WTC11 (cell line): ENCODE results near the gene DNAJC5G. TPM values are rescaled to one million over a fixed set of nuclear protein-coding genes. Genes with fewer than 3 reads are reported as not detected.

Experiments used
- ATAC-seq: fragments of 200-7000 bp; cut with Tn5 transposase; 2 replicates; pipeline ENCODE4 v1.10.0; 2021; ENCODE audit warnings: mild to moderate bottlenecking, moderate library complexity
- CTCF ChIA-PET: fragments of 300-600 bp; sonication (Branson Sonifier 250); formaldehyde crosslinking; loops from one replicate; lab custom pipeline; 2021; ENCODE audit warnings: antibody characterized with exemption; lab: Charles Lee
- POLR2A ChIA-PET: fragments of 350-600 bp; sonication (Branson Sonifier 250); formaldehyde crosslinking; loops from one replicate; lab custom pipeline; 2021; ENCODE audit warnings: antibody characterized with exemption; lab: Charles Lee
- DNase-seq: peaks from one replicate; pipeline ENCODE4 v3.0.0; 2021; ENCODE audit warnings: low spot score
- H3K27ac Mint-ChIP-seq: 2 replicates; pipeline ENCODE4 v1.8.0; 2021; ENCODE audit warnings: mixed read lengths
- H3K27me3 Mint-ChIP-seq: 2 replicates; pipeline ENCODE4 v1.8.0; 2021; ENCODE audit warnings: low read depth, mild to moderate bottlenecking, moderate library complexity, mixed read lengths
- H3K36me3 Mint-ChIP-seq: 2 replicates; pipeline ENCODE4 v1.8.0; 2021; ENCODE audit warnings: mixed read lengths
- H3K4me1 Mint-ChIP-seq: 2 replicates; pipeline ENCODE4 v1.8.0; 2022; ENCODE audit warnings: mixed read lengths
- H3K4me3 Mint-ChIP-seq: 2 replicates; pipeline ENCODE4 v1.8.0; 2021; ENCODE audit warnings: mild to moderate bottlenecking, moderate library complexity, mixed read lengths
- H3K9me3 Mint-ChIP-seq: 2 replicates; pipeline ENCODE4 v1.8.0; 2021; ENCODE audit warnings: mixed read lengths
- E2F4 ChIP-seq: sonication (generic); formaldehyde crosslinking; IDR thresholded peaks from 2 replicates; pipeline ENCODE4 v1.8.1; 2022; ENCODE audit warnings: low read depth, mild to moderate bottlenecking, moderate library complexity, missing genetic modification reagents, borderline replicate concordance
- EMX1 ChIP-seq: fragments of 250-450 bp; sonication (Bioruptor Pico); IDR thresholded peaks from 2 replicates; pipeline ENCODE4 v1.8.0; 2021; ENCODE audit warnings: mild to moderate bottlenecking
- ERG ChIP-seq: fragments of 250-450 bp; sonication (Bioruptor Pico); IDR thresholded peaks from 2 replicates; pipeline ENCODE4 v1.8.0; 2021; ENCODE audit warnings: mild to moderate bottlenecking
- ESRRA ChIP-seq: sonication (generic); formaldehyde crosslinking; IDR thresholded peaks from 2 replicates; pipeline ENCODE4 v1.8.1; 2022; ENCODE audit warnings: mild to moderate bottlenecking, missing genetic modification reagents, borderline replicate concordance
- JUN ChIP-seq: sonication (generic); formaldehyde crosslinking; IDR thresholded peaks from 2 replicates; pipeline ENCODE4 v1.8.0; 2023; ENCODE audit warnings: mild to moderate bottlenecking, missing genetic modification reagents
- KAT7 ChIP-seq: sonication (generic); formaldehyde crosslinking; IDR thresholded peaks from 2 replicates; pipeline ENCODE4 v1.8.1; 2023; ENCODE audit warnings: missing genetic modification reagents, mild to moderate bottlenecking, borderline replicate concordance
- NFATC4 ChIP-seq: fragments of 250-450 bp; sonication (Bioruptor Pico); IDR thresholded peaks from 2 replicates; pipeline ENCODE4 v1.9.0; 2021; ENCODE audit warnings: mild to moderate bottlenecking
- NR3C1 ChIP-seq: sonication (generic); formaldehyde crosslinking; conservative IDR thresholded peaks from 2 replicates; pipeline ENCODE4 v1.8.1; 2023; ENCODE audit warnings: low read depth, mild to moderate bottlenecking, missing genetic modification reagents
- SMAD3 ChIP-seq: sonication (generic); formaldehyde crosslinking; IDR thresholded peaks from 2 replicates; pipeline ENCODE4 v1.8.0; 2022; ENCODE audit warnings: missing genetic modification reagents, mild to moderate bottlenecking, borderline replicate concordance
- ZBTB43 ChIP-seq: sonication (generic); formaldehyde crosslinking; IDR thresholded peaks from 2 replicates; pipeline ENCODE4 v1.8.1; 2023; ENCODE audit warnings: mild to moderate bottlenecking, missing genetic modification reagents
- ZNF121 ChIP-seq: sonication (generic); formaldehyde crosslinking; IDR thresholded peaks from 2 replicates; pipeline ENCODE4 v1.8.0; 2023; ENCODE audit warnings: missing genetic modification reagents
- ZNF232 ChIP-seq: sonication (generic); formaldehyde crosslinking; IDR thresholded peaks from 2 replicates; pipeline ENCODE4 v1.8.0; 2022; ENCODE audit warnings: mild to moderate bottlenecking, missing genetic modification reagents
- ZNF423 ChIP-seq: fragments of 250-450 bp; sonication (Bioruptor Pico); IDR thresholded peaks from 2 replicates; pipeline ENCODE4 v2.1.2; 2022; ENCODE audit warnings: mild to moderate bottlenecking, moderate library complexity
- total RNA-seq: library from RNA; stranded (reverse); gene quantifications from 3 replicates; pipeline ENCODE4 v1.2.3, GENCODE V29; 2021
- TF ChIP-seq, protein P1 (sequence below): fragments of 250-450 bp; sonication (Bioruptor Pico); IDR thresholded peaks from 2 replicates; pipeline ENCODE4 v1.9.0; 2021; ENCODE audit warnings: mild to moderate bottlenecking
- TF ChIP-seq, protein P2 (sequence below): sonication (generic); formaldehyde crosslinking; IDR thresholded peaks from 2 replicates; pipeline ENCODE4 v1.8.1; 2023; ENCODE audit warnings: mild to moderate bottlenecking, moderate library complexity, missing genetic modification reagents
- TF ChIP-seq, protein P3 (sequence below): sonication (generic); formaldehyde crosslinking; IDR thresholded peaks from 2 replicates; pipeline ENCODE4 v1.8.0; 2023; ENCODE audit warnings: missing genetic modification reagents, mild to moderate bottlenecking, borderline replicate concordance

The DNAJC5G gene
- total RNA-seq, 1 experiment from 2014 or later, result 0.44 TPM

DNA sequence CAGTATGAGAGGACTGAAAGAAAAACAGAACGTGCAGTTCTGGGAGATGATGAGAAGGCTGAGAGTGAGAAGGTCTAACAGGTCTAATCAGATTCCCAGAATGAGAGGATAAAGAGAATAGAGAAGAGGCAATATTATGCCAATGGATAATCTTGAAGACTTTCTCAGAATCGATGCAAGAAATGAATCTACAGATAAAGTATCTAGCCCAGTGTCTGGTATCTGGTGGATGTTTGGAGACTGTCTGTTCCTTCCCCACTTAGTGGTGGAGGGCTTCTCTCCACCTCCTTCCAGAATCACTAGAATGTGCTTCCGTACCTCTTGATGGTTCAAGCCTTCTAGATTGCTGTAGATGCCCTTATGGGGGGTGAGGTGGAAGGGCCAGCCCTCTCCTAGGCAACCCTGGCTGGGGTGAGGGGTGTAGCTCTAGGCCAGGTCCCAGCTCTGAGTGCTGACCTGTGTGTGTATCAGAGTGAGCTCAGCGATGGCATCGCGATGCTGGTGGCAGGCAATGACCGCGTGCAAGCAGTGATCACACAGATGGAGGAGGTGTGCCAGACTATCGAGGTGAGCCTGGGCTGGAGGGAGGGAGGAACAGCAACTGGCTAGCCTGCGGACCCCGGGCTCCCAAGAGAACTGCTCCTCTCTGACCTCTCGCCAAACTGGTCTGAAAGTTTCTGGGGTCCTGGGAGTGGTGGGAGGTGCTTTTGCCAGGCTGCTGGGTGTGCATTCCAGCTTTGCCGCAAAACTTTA lies 29.4 kb downstream of the DNAJC5G start:
- H3K27ac Mint-ChIP-seq, result no peak overlapping the region
- TF ChIP-seq, protein P1, sequence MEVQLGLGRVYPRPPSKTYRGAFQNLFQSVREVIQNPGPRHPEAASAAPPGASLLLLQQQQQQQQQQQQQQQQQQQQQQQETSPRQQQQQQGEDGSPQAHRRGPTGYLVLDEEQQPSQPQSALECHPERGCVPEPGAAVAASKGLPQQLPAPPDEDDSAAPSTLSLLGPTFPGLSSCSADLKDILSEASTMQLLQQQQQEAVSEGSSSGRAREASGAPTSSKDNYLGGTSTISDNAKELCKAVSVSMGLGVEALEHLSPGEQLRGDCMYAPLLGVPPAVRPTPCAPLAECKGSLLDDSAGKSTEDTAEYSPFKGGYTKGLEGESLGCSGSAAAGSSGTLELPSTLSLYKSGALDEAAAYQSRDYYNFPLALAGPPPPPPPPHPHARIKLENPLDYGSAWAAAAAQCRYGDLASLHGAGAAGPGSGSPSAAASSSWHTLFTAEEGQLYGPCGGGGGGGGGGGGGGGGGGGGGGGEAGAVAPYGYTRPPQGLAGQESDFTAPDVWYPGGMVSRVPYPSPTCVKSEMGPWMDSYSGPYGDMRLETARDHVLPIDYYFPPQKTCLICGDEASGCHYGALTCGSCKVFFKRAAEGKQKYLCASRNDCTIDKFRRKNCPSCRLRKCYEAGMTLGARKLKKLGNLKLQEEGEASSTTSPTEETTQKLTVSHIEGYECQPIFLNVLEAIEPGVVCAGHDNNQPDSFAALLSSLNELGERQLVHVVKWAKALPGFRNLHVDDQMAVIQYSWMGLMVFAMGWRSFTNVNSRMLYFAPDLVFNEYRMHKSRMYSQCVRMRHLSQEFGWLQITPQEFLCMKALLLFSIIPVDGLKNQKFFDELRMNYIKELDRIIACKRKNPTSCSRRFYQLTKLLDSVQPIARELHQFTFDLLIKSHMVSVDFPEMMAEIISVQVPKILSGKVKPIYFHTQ (CRISPR knock-in tag), result no peak
- TF ChIP-seq, protein P2, sequence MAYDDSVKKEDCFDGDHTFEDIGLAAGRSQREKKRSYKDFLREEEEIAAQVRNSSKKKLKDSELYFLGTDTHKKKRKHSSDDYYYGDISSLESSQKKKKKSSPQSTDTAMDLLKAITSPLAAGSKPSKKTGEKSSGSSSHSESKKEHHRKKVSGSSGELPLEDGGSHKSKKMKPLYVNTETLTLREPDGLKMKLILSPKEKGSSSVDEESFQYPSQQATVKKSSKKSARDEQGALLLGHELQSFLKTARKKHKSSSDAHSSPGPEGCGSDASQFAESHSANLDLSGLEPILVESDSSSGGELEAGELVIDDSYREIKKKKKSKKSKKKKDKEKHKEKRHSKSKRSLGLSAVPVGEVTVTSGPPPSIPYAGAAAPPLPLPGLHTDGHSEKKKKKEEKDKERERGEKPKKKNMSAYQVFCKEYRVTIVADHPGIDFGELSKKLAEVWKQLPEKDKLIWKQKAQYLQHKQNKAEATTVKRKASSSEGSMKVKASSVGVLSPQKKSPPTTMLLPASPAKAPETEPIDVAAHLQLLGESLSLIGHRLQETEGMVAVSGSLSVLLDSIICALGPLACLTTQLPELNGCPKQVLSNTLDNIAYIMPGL (CRISPR knock-in tag), result no peak
- no peak for TF ChIP-seq ERG (CRISPR knock-in tag)
- no peak for TF ChIP-seq JUN (CRISPR knock-in tag)
- TF ChIP-seq SMAD3, result no peak
- POLR2A ChIA-PET, result interaction anchor here (0.5 kb wide), 1 partner anchor 215 kb away, joined by 3 read pairs; no protein-coding TSS in a partner anchor
- ATAC-seq, result no peak
- CTCF ChIA-PET, result interaction anchor here (0.7 to 5.8 kb wide), 5 partner anchors 12 to 142 kb away, joined by 3 to 129 read pairs (median 3); partner anchors contain the start of gene TRIM54
- no peak overlapping the region for H3K4me3 Mint-ChIP-seq
- peaks cover 8% of the 10 kb centered on the region; the same call in 1 of the 2 replicates for H3K4me1 Mint-ChIP-seq
- H3K27me3 Mint-ChIP-seq, result peaks cover 51% of the 10 kb centered on the region
- DNase-seq, result no peak
- H3K36me3 Mint-ChIP-seq, result peaks cover 4% of the 10 kb centered on the region
- H3K9me3 Mint-ChIP-seq, result no peaks in the 10 kb centered on the region

- no peaks in the 10 kb centered on the region for H3K9me3 Mint-ChIP-seq
- CTCF ChIA-PET, result interaction anchor here (0.8 to 0.9 kb wide), 3 partner anchors 15 to 142 kb away, joined by 3 to 4 read pairs (median 3); no protein-coding TSS in a partner anchor
Measured at GRCh38 chr2:27305516-27305915, 30.3 kb downstream of the DNAJC5G start.

More at GRCh38 chr2:27305516-27305915, 30.3 kb downstream of the DNAJC5G start:
- H3K27me3 Mint-ChIP-seq, result peaks cover 53% of the 10 kb centered on the region
- no peak for ATAC-seq
- peaks cover 6% of the 10 kb centered on the region for H3K36me3 Mint-ChIP-seq
- no peak for DNase-seq
- peaks cover 8% of the 10 kb centered on the region; the same call in 1 of the 2 replicates for H3K4me1 Mint-ChIP-seq
- H3K4me3 Mint-ChIP-seq, result no peak overlapping the region
- TF ChIP-seq EMX1 (CRISPR knock-in tag) (no peak), ZNF121 (CRISPR knock-in tag) (no peak), ZNF232 (CRISPR knock-in tag) (no peak), ZBTB43 (CRISPR knock-in tag) (no peak), NFATC4 (no peak), KAT7 (CRISPR knock-in tag) (no peak), NR3C1 (CRISPR knock-in tag) (no peak), ESRRA (CRISPR knock-in tag) (no peak), E2F4 (CRISPR knock-in tag) (no peak), ZNF423 (CRISPR knock-in tag) (no peak)
- TF ChIP-seq, protein P3, sequence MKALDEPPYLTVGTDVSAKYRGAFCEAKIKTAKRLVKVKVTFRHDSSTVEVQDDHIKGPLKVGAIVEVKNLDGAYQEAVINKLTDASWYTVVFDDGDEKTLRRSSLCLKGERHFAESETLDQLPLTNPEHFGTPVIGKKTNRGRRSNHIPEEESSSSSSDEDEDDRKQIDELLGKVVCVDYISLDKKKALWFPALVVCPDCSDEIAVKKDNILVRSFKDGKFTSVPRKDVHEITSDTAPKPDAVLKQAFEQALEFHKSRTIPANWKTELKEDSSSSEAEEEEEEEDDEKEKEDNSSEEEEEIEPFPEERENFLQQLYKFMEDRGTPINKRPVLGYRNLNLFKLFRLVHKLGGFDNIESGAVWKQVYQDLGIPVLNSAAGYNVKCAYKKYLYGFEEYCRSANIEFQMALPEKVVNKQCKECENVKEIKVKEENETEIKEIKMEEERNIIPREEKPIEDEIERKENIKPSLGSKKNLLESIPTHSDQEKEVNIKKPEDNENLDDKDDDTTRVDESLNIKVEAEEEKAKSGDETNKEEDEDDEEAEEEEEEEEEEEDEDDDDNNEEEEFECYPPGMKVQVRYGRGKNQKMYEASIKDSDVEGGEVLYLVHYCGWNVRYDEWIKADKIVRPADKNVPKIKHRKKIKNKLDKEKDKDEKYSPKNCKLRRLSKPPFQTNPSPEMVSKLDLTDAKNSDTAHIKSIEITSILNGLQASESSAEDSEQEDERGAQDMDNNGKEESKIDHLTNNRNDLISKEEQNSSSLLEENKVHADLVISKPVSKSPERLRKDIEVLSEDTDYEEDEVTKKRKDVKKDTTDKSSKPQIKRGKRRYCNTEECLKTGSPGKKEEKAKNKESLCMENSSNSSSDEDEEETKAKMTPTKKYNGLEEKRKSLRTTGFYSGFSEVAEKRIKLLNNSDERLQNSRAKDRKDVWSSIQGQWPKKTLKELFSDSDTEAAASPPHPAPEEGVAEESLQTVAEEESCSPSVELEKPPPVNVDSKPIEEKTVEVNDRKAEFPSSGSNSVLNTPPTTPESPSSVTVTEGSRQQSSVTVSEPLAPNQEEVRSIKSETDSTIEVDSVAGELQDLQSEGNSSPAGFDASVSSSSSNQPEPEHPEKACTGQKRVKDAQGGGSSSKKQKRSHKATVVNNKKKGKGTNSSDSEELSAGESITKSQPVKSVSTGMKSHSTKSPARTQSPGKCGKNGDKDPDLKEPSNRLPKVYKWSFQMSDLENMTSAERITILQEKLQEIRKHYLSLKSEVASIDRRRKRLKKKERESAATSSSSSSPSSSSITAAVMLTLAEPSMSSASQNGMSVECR (CRISPR knock-in tag), result no peak
- TF ChIP-seq, protein P1 (CRISPR knock-in tag), result no peak
- TF ChIP-seq, all 79 proteins: peak for 0
- no peak overlapping the region for H3K27ac Mint-ChIP-seq
- POLR2A ChIA-PET, result no interaction called here
